ENCODE data around the gene MYO3B.

DNA sequence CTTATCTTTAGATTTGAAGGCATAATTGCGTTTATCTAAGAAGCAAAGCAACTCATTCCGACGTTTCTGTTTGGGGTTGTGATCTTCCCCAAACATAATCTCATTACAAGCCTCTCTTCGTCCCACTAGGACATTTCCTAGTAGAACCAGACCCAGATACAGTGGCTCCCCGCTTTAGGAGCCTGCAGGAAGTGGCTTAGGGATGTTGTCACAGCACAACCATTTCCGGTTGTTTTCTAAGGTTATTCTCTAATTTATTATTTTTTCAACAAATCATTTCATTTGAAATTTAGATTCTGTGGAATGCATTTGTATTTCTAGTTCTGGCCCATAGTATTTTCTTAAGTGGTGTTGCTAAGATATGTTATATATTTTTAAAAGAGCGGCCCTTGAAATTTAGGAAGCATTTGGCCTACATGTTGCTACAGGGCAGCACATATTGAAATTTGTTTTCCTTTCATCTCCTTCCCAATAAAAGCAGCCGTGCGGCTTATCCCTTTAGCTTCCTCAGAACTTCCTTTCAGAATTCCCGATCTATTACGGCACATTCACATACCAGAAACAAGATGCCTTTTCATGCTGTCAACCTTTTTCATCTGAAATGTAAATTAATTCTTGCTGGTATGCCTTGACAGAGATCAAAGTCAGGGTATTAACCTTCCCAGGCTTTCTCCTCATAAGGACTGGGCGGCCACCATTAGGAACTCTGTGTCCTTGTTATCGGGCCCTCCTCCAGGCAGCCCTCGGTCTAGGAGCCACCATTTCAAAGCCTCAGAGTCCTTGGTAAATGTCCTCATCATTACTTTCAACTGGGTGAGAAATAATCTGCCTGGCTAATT, 326.2 kb downstream of the MYO3B start:
- TF ChIP-seq, protein P1, sequence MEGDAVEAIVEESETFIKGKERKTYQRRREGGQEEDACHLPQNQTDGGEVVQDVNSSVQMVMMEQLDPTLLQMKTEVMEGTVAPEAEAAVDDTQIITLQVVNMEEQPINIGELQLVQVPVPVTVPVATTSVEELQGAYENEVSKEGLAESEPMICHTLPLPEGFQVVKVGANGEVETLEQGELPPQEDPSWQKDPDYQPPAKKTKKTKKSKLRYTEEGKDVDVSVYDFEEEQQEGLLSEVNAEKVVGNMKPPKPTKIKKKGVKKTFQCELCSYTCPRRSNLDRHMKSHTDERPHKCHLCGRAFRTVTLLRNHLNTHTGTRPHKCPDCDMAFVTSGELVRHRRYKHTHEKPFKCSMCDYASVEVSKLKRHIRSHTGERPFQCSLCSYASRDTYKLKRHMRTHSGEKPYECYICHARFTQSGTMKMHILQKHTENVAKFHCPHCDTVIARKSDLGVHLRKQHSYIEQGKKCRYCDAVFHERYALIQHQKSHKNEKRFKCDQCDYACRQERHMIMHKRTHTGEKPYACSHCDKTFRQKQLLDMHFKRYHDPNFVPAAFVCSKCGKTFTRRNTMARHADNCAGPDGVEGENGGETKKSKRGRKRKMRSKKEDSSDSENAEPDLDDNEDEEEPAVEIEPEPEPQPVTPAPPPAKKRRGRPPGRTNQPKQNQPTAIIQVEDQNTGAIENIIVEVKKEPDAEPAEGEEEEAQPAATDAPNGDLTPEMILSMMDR (IDR thresholded peaks at IDR 0.05; ENCODE audit: low read length) = no peak
- TF ChIP-seq EZH2 (optimal IDR thresholded peaks at IDR 0.05; ENCODE audit: low read depth, low read length) = no peak
- TF ChIP-seq EZH2phosphoT487 (IDR thresholded peaks at IDR 0.05; ENCODE audit: low read length) = no peak
